Activated T-helper 1 cell treated with anti-CD3 and anti-CD28 coated beads, Interleukin-12 subunit alpha, Interleukin-12 subunit beta, Interleukin-2, Interleukin-4 antibody, amounts not matched to agents 30 ng/mL and 10 ng/mL and 1 ng/mL, durations not matched to agents 14 hours and 24 hours and 36 hours (primary cell): ENCODE results near the gene LRP6. TPM values are rescaled to one million over a fixed set of nuclear protein-coding genes. Genes with fewer than 3 reads are reported as not detected.
A peak's percentile ranks its signal among the peaks of the same experiment; 100 is the strongest.
"Not testable (repeated sequence)": the region's sequence is repeated elsewhere in the genome, so short reads cannot be mapped to it uniquely, and the experiment has no call there.

Experiments
- DNase-seq: peaks from one replicate; pipeline ENCODE4 v3.0.0; 2021; ENCODE audit warnings: low spot score
- H3K27ac Mint-ChIP-seq: one replicate; pipeline ENCODE4 v1.8.0; 2021; ENCODE audit warnings: mild to moderate bottlenecking, mixed read lengths
- H3K27me3 Mint-ChIP-seq: one replicate; pipeline ENCODE4 v1.8.0; 2022; ENCODE audit warnings: mild to moderate bottlenecking, moderate library complexity, mixed read lengths; ENCODE audit not compliant: insufficient read depth
- H3K36me3 Mint-ChIP-seq: one replicate; pipeline ENCODE4 v1.8.0; 2021; ENCODE audit warnings: low read depth, mixed read lengths
- H3K4me1 Mint-ChIP-seq: one replicate; pipeline ENCODE4 v1.8.0; 2021; ENCODE audit warnings: low read depth, mixed read lengths
- H3K4me3 Mint-ChIP-seq: one replicate; pipeline ENCODE4 v1.8.0; 2021; ENCODE audit warnings: mild to moderate bottlenecking, moderate library complexity, mixed read lengths
- H3K9me3 Mint-ChIP-seq: one replicate; pipeline ENCODE4 v1.8.0; 2021; ENCODE audit warnings: mixed read lengths
- intact Hi-C: fragments of 100-400 bp; cut with micrococcal nuclease; formaldehyde crosslinking; loops from one replicate; pipeline ENCODE4 v1.15.1; 2024
- total RNA-seq: library from RNA; stranded (reverse); gene quantifications from 2 replicates; pipeline ENCODE4 v1.2.3, GENCODE V29; 2022

Gene LRP6
- total RNA-seq, 1 donor from 2014 or later: 5.5 TPM

DNA sequence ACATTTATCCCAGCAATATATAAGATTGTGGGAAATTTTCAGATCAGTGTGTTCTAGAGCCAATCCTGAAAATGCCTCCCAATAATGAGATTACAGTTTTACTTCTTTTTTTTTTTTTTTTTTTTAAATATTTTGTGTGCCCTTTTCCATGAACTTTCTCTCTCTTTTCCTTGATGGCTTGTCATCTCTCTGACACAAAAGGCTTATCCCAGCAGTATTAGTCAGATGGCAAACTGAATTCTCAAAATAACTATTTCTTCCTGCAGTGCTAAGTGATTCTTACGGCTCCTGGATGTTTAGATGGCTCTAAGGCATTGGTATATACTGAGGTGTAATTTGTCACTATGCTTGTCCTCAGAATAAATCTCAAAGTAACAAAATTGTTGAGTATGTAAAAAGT is 86.7 kb downstream of the LRP6 start:
- Mint-ChIP-seq H3K4me3 (no peak overlapping the region), H3K27me3 (peaks cover 49% of the 10 kb centered on the region), H3K27ac (no peak overlapping the region), H3K9me3 (no peaks in the 10 kb centered on the region), H3K4me1 (no peaks in the 10 kb centered on the region), H3K36me3 (peaks cover 2% of the 10 kb centered on the region)
- DNase-seq: no peak
- intact Hi-C loops: no loop called here

DNA sequence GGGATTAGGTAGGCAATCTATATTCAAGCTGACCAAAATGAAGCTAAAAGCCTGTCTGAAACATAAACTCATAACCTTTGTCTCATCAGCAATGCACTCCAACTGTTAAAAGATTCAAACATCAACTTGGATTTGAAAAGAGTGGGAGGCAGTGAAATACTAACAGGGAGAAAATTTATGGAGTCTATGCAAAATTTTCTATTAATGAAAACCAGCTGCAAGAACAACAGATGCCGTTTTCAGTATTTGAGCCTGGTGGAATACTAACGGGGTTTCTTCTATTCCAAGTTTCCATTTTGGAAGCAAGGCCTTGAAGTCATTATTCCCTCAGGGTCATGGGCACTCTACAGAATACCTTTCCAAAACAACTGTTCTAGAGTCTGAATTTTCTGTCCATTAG is 88.3 kb downstream of the LRP6 start:
- H3K27me3 Mint-ChIP-seq: peaks cover 47% of the 10 kb centered on the region
- H3K4me3 Mint-ChIP-seq: no peak overlapping the region
- no peak for DNase-seq
- H3K27ac Mint-ChIP-seq: no peak overlapping the region
- H3K4me1 Mint-ChIP-seq: no peaks in the 10 kb centered on the region
- intact Hi-C loops: loop anchor here (10.0 kb wide), 1 partner anchor 224 kb away; no protein-coding TSS in a partner anchor
- H3K36me3 Mint-ChIP-seq: peaks cover 2% of the 10 kb centered on the region
- H3K9me3 Mint-ChIP-seq: no peaks in the 10 kb centered on the region

DNA sequence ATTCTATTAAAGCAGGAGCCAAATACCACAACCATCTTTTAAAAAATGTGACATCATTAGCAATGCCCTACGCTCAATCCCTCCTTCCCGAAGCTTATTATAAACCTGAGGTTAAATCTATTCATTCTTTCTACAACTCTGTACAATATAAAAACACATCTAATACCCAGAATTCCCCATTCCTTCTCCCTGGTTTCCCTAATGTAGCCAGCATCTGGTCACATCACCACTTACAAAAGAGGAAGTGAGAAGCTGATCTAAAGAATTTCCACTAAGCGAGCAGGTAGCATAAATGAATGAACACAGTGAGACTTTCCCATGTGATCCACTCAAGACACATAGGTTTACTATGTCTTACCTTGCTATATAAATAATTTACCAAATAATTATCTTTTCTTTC is 90.4 kb downstream of the LRP6 start:
- Mint-ChIP-seq H3K27me3 (peaks cover 53% of the 10 kb centered on the region), H3K4me1 (peaks cover 14% of the 10 kb centered on the region), H3K9me3 (no peaks in the 10 kb centered on the region), H3K27ac (no peak overlapping the region), H3K36me3 (peaks cover 2% of the 10 kb centered on the region), H3K4me3 (no peak overlapping the region)
- no peak for DNase-seq
- intact Hi-C loops: loop anchor here (10.0 kb wide), 1 partner anchor 222 kb away; no protein-coding TSS in a partner anchor

DNA sequence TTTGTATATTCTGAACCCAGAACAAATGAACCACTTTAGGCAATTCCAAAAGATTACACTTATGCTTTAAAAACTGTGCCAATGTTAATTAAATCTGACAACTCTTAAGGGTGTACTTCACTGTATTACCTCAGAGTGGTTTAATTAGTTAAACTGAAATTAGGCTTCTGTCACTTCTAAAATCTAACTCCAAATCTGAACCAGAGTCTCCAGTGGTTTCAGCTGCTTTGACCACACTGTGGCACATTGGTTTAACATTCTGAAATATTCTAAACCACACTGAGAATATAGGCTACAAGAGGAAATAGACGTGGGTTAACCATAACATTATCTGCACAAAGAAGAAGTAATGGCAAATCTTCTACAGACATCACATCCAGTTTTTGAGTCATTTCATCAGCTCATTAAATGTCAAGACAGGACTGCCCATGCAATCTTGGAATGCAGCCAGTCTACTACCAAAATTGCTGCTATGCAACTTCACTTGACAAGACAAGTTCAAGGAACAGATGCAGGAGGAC is 94.8 kb downstream of the LRP6 start:
- H3K4me3 Mint-ChIP-seq: no peak overlapping the region
- intact Hi-C loops: loop anchor here (1.0 to 10.0 kb wide), 8 partner anchors 29 to 618 kb away; partner anchors contain the start of gene LRP6
- H3K27ac Mint-ChIP-seq: peak overlapping the region; percentile 42
- DNase-seq: peak; percentile 12
- H3K9me3 Mint-ChIP-seq: no peaks in the 10 kb centered on the region
- H3K27me3 Mint-ChIP-seq: peaks cover 60% of the 10 kb centered on the region
- peaks cover 15% of the 10 kb centered on the region for H3K4me1 Mint-ChIP-seq
- no peaks in the 10 kb centered on the region for H3K36me3 Mint-ChIP-seq

DNA sequence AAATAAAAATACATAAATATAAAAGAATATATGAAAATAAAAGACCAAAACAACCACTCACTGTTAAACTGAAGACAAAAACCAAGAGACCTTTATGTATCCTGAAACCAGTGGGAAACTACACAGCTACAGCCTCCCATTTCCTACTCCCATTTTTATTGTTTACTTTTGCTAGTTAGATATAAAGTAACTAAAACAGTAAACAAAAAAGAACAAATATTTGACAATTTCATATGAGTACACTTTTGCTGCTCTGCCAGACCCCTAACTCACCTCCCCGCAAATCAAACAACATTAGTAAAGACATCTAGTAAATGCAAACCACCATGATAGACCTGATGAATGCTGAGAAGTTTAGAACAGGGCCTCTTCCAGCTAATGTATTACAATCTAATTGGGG is 99.0 kb downstream of the LRP6 start:
- H3K4me1 Mint-ChIP-seq: peaks cover 15% of the 10 kb centered on the region
- intact Hi-C loops: no loop called here

DNA sequence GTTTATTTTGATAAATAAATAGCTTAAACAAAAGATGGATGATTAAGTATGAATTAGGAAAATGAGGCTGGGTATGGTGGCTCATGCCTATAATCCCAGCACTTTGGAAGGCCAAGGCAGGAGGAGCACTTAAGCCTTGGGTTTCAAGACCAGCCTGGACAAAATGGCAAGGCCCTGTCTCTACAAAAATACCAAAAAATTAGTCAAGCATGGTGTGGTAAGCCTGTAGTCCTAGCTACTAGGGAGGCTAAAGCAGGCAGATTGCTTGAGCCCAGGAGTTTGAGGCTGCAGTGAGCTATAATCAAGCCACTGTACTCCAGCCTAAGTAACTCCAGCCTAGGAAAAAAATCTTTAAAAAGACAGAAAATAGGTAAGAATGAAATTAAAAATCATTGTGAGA is 100.1 kb downstream of the LRP6 start:
- H3K27me3 Mint-ChIP-seq: peaks cover 48% of the 10 kb centered on the region
- H3K27ac Mint-ChIP-seq: no peak overlapping the region
- H3K36me3 Mint-ChIP-seq: no peaks in the 10 kb centered on the region
- peaks cover 4% of the 10 kb centered on the region for H3K4me1 Mint-ChIP-seq
- no peaks in the 10 kb centered on the region for H3K9me3 Mint-ChIP-seq
- intact Hi-C loops: no loop called here
- DNase-seq: no peak
- no peak overlapping the region for H3K4me3 Mint-ChIP-seq

More for the DNA sequence above, 99.0 kb downstream of the LRP6 start:
- no peak for DNase-seq
- H3K4me3 Mint-ChIP-seq: no peak overlapping the region
- no peaks in the 10 kb centered on the region for H3K9me3 Mint-ChIP-seq
- H3K27me3 Mint-ChIP-seq: peaks cover 51% of the 10 kb centered on the region
- H3K36me3 Mint-ChIP-seq: no peaks in the 10 kb centered on the region
- no peak overlapping the region for H3K27ac Mint-ChIP-seq

DNA sequence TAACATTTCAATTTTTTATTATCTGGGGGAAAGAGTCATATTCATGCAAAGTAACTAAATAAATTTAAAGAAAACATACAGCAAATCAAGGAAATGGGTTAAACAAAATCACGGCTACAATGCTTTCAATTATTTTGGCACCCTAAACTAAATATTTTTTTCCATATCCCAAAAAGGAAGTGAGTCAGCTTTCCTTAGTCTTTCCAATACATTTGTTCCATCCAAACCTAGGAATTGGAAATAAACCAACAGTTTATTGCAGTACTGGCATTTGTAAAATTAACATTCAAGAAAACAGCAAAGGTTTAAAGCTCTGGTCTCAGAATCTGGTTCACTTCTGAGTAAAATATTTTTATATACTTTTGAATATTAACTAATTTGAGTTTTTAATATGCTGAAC is 106.9 kb downstream of the LRP6 start:
- Mint-ChIP-seq H3K9me3 (no peaks in the 10 kb centered on the region), H3K4me1 (no peaks in the 10 kb centered on the region), H3K36me3 (no peaks in the 10 kb centered on the region), H3K27me3 (peaks cover 27% of the 10 kb centered on the region), H3K4me3 (no peak overlapping the region), H3K27ac (no peak overlapping the region)
- DNase-seq: no peak
- intact Hi-C loops: no loop called here

DNA sequence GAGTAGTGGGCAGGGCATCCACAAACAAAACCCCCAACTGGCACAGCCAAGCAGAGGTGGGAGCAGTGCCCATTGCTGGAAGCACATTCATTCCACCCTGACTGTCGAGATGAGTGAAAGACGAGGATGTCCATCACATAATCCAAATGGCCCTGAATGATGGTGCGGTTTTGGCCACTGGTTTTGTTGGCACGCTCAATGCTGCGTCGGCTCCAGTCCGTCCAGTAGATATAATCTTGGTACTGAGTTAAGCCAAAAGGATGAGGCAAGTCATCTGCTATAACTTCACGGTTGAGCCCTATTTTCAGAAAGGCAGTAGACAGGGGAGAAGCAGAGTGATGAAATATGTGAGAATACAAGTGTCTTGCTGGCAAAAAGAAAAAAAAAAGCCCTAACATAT is 108.0 kb downstream of the LRP6 start:
- Mint-ChIP-seq H3K9me3 (no peaks in the 10 kb centered on the region), H3K4me1 (no peaks in the 10 kb centered on the region), H3K27ac (no peak overlapping the region), H3K4me3 (no peak overlapping the region), H3K27me3 (peaks cover 26% of the 10 kb centered on the region), H3K36me3 (no peaks in the 10 kb centered on the region)
- no peak for DNase-seq
- intact Hi-C loops: no loop called here

DNA sequence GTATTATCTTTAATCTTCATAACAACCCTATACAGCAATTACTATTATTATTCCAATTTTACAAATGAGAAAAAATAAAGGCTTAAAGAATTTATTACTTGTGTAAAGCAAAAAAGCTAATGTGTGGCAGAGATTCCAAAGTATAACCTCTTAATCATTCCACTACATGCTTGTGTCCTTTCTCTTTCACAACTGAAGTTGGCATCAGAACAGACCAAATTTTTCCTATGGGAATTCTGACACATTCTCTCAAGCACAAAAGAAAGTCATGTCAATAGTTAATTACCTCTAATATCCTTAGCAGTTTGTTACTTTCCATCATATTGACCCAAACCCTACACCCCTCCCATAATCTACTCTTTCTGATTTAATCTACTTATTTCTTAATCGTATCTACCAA is 109.4 kb downstream of the LRP6 start:
- no peaks in the 10 kb centered on the region for H3K9me3 Mint-ChIP-seq
- intact Hi-C loops: no loop called here
- peaks cover 23% of the 10 kb centered on the region for H3K27me3 Mint-ChIP-seq
- H3K4me3 Mint-ChIP-seq: no peak overlapping the region
- no peaks in the 10 kb centered on the region for H3K4me1 Mint-ChIP-seq
- no peaks in the 10 kb centered on the region for H3K36me3 Mint-ChIP-seq
- no peak overlapping the region for H3K27ac Mint-ChIP-seq
- no peak for DNase-seq

DNA sequence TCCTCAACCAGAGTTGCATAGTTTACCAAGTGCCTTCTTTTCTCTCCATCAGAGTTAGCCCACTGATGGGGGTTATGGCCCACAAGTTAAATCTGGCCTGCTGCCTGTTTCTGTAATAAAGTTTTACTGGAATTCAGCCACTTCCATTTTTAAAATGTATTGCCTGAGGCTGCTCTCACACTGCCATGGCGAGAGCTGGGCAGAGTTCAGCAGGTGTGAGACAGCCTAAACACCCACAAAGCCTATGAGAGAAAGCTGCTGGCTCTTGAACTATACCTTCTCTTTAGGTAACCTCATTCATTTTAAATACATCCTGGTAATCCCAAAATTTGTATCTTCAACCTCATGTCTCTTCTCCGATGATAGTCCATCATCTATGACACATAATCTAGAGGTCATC is 110.0 kb downstream of the LRP6 start:
- Mint-ChIP-seq H3K27me3 (peaks cover 19% of the 10 kb centered on the region), H3K27ac (no peak overlapping the region), H3K36me3 (no peaks in the 10 kb centered on the region), H3K4me3 (no peak overlapping the region), H3K9me3 (no peaks in the 10 kb centered on the region), H3K4me1 (no peaks in the 10 kb centered on the region)
- DNase-seq: no peak
- intact Hi-C loops: no loop called here

DNA sequence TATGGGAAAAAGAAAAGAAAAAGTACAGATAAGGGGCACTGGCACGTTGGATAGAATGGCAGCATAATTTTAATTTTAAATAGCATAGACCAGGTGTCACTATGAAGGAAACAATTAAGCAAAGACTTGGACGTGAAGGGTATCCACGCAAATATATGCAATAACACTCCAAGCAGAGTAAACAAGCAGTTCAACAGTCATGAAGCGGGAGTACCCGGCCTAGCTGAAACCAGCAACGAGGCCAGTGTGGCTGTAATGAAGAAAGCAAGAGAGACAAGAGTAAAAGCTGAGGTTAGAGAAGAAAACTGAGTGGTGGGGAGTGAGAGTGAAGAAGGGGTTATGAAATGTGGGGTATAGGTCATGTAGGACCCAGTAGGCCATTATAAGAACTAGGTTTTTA is 110.7 kb downstream of the LRP6 start:
- H3K4me3 Mint-ChIP-seq: no peak overlapping the region
- peaks cover 16% of the 10 kb centered on the region for H3K27me3 Mint-ChIP-seq
- no peak for DNase-seq

DNA sequence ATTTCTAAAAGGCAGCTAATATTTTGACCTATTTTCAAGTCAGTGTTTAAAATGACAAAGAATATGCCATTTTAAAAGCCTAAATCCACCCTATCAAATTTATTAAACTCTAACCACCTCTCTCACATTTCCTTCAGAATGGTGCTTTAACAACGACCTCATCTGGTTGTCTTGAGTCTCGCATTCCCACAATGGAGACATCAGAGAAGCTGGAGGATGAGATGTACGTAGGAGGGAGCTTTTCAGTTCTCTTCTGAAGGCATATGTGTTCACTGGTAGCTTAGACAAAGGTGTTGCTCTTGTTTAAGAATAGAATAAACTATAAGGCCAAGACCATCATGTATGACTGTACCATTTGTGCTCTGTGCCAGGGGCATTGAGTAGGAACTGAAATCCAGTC is 113.2 kb downstream of the LRP6 start:
- no peak overlapping the region for H3K4me3 Mint-ChIP-seq
- DNase-seq: no peak
- no peaks in the 10 kb centered on the region for H3K4me1 Mint-ChIP-seq
- H3K9me3 Mint-ChIP-seq: no peaks in the 10 kb centered on the region
- H3K36me3 Mint-ChIP-seq: no peaks in the 10 kb centered on the region
- H3K27me3 Mint-ChIP-seq: peaks cover 12% of the 10 kb centered on the region
- H3K27ac Mint-ChIP-seq: no peak overlapping the region
- intact Hi-C loops: no loop called here

More for the DNA sequence above, 110.7 kb downstream of the LRP6 start:
- Mint-ChIP-seq H3K36me3 (no peaks in the 10 kb centered on the region), H3K9me3 (no peaks in the 10 kb centered on the region), H3K27ac (no peak overlapping the region), H3K4me1 (no peaks in the 10 kb centered on the region)
- intact Hi-C loops: no loop called here

DNA sequence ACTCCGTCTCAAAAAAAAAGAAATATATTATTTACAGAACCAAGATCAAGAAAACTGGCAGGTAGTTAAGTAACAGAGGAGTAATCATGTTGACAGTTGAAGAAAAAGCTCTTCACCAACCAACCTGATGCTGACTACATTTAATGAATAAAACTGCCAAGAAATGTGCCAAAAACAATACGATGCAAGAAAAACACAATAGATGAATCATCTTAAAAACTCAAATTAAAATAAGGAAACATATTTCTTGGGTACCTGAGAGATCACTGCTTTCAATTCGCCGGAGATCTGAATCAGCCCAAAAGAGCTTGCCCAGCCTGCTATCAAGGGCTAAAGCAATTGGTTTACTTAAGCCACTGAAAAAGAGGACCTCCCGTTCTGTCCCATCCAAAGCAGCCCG is 119.7 kb downstream of the LRP6 start:
- no peak overlapping the region for H3K4me3 Mint-ChIP-seq
- peaks cover 3% of the 10 kb centered on the region for H3K27me3 Mint-ChIP-seq
- H3K4me1 Mint-ChIP-seq: no peaks in the 10 kb centered on the region
- H3K27ac Mint-ChIP-seq: no peak overlapping the region
- no peaks in the 10 kb centered on the region for H3K36me3 Mint-ChIP-seq
- no peaks in the 10 kb centered on the region for H3K9me3 Mint-ChIP-seq
- DNase-seq: no peak
- intact Hi-C loops: no loop called here

DNA sequence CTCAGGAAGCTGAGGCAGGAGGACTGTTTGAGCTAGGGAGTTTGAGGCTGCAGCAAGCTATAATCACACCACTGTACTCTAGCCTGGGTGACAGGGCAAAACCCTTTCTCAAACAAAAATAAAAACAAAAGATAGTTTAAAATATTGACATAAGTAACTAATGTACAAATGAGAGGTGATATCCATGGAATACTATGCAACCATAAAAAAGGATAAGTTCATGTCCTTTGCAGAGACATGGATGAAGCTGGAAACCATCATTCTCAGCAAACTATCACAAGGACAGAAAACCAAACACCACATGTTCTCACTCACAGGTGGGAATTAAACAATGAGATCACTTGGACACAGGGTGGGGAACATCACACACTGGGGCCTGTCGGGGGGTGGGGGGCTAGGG is 122.3 kb downstream of the LRP6 start:
- intact Hi-C loops, DNase-seq, H3K36me3 Mint-ChIP-seq, H3K4me1 Mint-ChIP-seq, H3K9me3 Mint-ChIP-seq, H3K27me3 Mint-ChIP-seq, H3K4me3 Mint-ChIP-seq, H3K27ac Mint-ChIP-seq: not testable (repeated sequence)
